ENCODE measurements around the gene MITF.

MITF gene

DNA sequence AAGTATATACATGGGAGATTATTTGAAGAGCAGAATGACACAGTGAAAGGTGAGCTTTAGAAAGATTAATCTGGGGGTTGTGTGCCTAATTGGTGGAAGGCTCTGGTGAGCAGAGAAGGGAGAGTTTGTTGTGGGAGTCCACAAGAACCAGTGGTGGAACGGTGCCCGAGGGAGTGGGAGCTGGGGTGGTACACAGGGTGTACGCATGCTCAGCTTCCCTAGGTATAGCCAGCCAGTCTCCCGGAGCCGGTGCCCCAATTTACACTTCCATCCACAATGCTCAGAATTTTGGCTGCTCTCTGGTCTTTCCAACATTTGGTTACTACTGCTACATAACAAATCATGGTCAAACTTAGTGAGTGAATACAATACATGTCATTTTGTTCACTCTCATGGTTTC is 92.5 kb downstream of the MITF start:
- no peak for DNase-seq (ENCODE audit: low read depth)
- TF ChIP-seq, protein P1, sequence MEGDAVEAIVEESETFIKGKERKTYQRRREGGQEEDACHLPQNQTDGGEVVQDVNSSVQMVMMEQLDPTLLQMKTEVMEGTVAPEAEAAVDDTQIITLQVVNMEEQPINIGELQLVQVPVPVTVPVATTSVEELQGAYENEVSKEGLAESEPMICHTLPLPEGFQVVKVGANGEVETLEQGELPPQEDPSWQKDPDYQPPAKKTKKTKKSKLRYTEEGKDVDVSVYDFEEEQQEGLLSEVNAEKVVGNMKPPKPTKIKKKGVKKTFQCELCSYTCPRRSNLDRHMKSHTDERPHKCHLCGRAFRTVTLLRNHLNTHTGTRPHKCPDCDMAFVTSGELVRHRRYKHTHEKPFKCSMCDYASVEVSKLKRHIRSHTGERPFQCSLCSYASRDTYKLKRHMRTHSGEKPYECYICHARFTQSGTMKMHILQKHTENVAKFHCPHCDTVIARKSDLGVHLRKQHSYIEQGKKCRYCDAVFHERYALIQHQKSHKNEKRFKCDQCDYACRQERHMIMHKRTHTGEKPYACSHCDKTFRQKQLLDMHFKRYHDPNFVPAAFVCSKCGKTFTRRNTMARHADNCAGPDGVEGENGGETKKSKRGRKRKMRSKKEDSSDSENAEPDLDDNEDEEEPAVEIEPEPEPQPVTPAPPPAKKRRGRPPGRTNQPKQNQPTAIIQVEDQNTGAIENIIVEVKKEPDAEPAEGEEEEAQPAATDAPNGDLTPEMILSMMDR (conservative IDR thresholded peaks at IDR 0.05; ENCODE audit: low read depth, low read length): no peak
- H3K4me3 ChIP-seq (ENCODE audit: low read depth, low read length): no peak overlapping the region

DNA sequence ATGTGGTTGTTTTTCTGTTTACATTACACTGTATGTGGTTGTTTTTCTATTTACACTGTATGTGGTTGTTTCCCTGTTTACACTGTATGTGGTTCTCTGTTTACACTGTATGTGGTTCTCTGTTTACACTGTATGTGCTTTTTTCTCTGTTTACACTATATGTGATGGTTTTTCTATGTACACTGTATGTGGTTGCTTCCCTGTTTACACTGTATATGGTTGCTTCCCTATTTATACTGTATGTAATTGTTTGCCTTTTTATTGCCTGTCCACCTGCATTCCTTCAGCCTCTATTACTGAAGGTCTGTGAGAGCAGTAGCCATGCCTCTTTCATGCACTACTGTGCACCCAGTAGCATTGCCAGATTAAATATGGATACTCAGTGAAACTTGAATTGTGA is 94.3 kb downstream of the MITF start:
- DNase-seq (ENCODE audit: low read depth): no peak
- H3K4me3 ChIP-seq (ENCODE audit: low read depth, low read length): no peak overlapping the region
- TF ChIP-seq, protein P1 (conservative IDR thresholded peaks at IDR 0.05; ENCODE audit: low read depth, low read length): no peak

DNA sequence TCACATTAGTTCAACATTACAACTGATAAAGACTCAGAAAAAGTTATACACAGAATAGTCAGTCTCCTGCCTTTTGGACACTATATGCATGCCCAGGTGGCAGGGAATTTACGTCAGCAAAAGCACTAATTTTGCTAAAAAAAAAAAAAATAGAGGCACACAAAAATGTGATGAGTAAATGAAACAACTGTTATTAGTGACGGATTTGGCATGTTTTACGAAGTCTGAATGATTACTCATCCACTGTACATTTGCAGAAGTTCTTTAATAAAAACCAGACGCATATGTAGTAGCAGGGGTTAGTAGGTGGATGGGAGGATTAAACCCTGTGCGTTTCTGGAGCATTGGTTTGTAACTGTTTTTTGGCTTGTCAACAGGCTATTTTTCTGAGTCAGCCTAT is 99.0 kb downstream of the MITF start:
- no peak overlapping the region for H3K4me3 ChIP-seq (ENCODE audit: low read depth, low read length)
- DNase-seq (ENCODE audit: low read depth): peak; percentile 86
- TF ChIP-seq, protein P1 (conservative IDR thresholded peaks at IDR 0.05; ENCODE audit: low read depth, low read length): no peak

DNA sequence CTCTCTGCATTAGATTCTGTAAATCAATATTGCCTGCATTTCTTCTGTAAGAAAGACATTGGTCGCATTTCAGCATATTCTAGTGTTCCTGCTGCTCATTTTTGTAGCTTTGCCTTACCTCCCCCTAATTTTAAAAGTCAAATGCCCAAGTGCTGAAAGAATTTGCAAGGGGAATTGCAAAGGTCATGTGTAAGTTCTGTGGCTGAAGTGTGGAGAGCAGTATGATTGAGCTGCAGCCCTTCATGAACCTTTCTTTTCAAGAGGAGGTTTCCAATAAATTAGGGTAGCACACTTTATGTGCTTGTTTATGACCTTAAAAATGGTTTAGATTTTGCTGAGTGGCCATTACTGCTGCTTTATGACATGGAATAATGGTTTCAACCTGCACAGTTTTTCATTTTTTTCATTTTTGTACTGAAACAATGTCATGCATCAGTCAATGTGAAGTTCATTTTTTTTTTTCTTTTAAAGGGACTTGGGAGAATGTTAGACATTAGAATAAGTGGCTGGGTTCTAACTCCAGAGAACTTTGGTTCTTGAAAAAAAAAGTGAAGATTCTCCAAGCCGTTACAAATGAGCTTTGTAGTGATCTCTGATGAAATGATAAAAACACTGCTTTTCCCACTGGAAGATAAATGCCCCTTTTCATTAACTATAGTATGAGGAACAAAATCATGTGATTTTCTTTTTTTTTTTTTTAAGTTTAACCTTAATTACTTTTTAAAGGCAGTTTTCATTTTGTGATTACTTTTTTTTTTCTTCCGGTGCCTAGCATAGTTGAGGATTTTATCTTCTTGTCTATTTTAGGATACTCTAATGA is 99.6 kb downstream of the MITF start:
- H3K4me3 ChIP-seq (ENCODE audit: low read depth, low read length): no peak overlapping the region
- TF ChIP-seq, protein P1 (conservative IDR thresholded peaks at IDR 0.05; ENCODE audit: low read depth, low read length): no peak

DNA sequence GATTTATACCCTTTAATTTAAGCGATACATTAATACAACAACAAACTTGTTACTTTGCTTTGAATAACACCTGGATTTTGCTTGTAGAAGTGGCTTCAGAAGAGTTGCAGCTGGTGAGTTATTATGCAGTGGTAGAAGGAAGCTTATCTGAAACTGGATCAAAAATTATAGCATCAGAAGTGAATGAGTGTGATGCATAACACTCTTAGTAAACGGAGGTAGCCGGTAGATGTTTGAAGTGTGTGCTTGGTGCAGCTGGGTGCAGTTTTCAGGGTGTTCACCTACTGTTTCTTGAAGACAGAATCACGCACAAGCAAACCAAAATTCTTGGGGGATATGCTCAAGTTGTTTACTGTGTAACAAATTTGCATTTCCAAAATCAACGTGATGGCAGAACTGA is 103.1 kb downstream of the MITF start:
- TF ChIP-seq, protein P1 (conservative IDR thresholded peaks at IDR 0.05; ENCODE audit: low read depth, low read length): no peak

More for the DNA sequence above, 99.6 kb downstream of the MITF start:
- DNase-seq (ENCODE audit: low read depth): peak; percentile 48

DNA sequence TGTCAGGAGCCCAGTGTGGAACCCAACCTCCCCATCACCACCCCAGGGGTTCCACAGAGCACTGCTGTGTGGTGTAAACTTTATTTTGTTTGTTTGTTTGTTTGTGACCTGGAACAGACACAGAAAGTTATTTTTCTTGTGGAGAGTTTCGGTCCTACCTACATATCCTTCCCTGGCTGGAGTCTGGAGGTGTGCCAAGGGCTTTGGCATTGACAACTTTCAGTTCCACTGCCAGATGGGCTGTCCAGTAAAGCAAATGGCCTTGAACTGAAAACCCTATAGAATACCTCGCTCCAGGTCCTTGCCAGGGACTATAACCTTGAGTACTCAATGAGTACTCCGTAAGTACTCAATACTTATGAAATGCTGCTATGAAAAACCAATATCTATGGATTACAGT is 103.5 kb downstream of the MITF start:
- TF ChIP-seq, protein P1 (conservative IDR thresholded peaks at IDR 0.05; ENCODE audit: low read depth, low read length): no peak
- DNase-seq (ENCODE audit: low read depth): no peak
- H3K4me3 ChIP-seq (ENCODE audit: low read depth, low read length): no peak overlapping the region

More for the DNA sequence above, 103.1 kb downstream of the MITF start:
- DNase-seq (ENCODE audit: low read depth): no peak
- H3K4me3 ChIP-seq (ENCODE audit: low read depth, low read length): no peak overlapping the region

DNA sequence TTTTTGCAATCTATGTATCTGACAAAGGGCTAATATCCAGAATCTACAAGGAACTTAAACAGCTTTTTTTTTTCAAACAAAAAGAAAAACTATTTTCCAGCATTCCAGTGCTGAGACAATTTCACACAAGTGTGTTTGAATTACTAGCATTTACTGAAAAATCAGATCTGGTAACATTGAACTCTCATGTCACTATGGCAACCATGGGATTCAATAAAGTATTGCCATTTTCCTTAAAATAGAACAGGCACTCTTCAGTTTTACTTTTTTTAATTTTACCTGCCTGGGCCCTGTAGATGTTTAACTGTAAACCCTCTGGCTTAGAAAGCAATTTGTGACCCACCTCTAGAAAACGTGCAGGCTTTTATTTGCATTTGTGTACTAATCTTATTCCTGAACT is 105.4 kb downstream of the MITF start:
- no peak for DNase-seq (ENCODE audit: low read depth)

More for the DNA sequence above, 105.4 kb downstream of the MITF start:
- H3K4me3 ChIP-seq (ENCODE audit: low read depth, low read length): no peak overlapping the region
- TF ChIP-seq, protein P1 (conservative IDR thresholded peaks at IDR 0.05; ENCODE audit: low read depth, low read length): no peak
